Parathyroid adenoma (tissue), 2 donors: ENCODE results near the gene PIM2.

ENCODE experiments used
- H2AFZ ChIP-seq: fragments of 300-600 bp; sonication (generic); one replicate; pipeline ENCODE4 v1.7.0; 2017; ENCODE audit warnings: antibody characterized with exemption, mild to moderate bottlenecking
- H3K27ac ChIP-seq: fragments of 300-600 bp; sonication (generic); one replicate; pipeline ENCODE4 v1.7.0; 2017
- H3K27me3 ChIP-seq: fragments of 300-600 bp; sonication (generic); one replicate; pipeline ENCODE4 v1.7.0; 2017; ENCODE audit warnings: low read length; ENCODE audit not compliant: control insufficient read depth, insufficient read depth
- H3K36me3 ChIP-seq: fragments of 300-600 bp; sonication (generic); one replicate; pipeline ENCODE4 v1.7.0; 2017; ENCODE audit warnings: low read length; ENCODE audit not compliant: control insufficient read depth, insufficient read depth
- H3K4me1 ChIP-seq: fragments of 300-600 bp; sonication (generic); one replicate; pipeline ENCODE4 v1.7.0; 2017; ENCODE audit warnings: control low read depth
- H3K4me2 ChIP-seq: fragments of 300-600 bp; sonication (generic); one replicate; pipeline ENCODE4 v1.7.0; 2017; ENCODE audit warnings: low read length
- H3K4me3 ChIP-seq: fragments of 300-600 bp; sonication (generic); one replicate; pipeline ENCODE4 v1.7.0; 2017; ENCODE audit warnings: low read depth, low read length
- H3K79me2 ChIP-seq: fragments of 300-600 bp; sonication (generic); one replicate; pipeline ENCODE4 v1.7.0; 2017; ENCODE audit warnings: control low read depth
- H3K9ac ChIP-seq: fragments of 300-600 bp; sonication (generic); one replicate; pipeline ENCODE4 v1.7.0; 2017; ENCODE audit warnings: mild to moderate bottlenecking
- H3K9me3 ChIP-seq: fragments of 300-600 bp; sonication (generic); one replicate; pipeline ENCODE4 v1.7.0; 2017; ENCODE audit warnings: low read length; ENCODE audit not compliant: control insufficient read depth
- TF ChIP-seq, protein P1 (sequence below): fragments of 300-600 bp; sonication (generic); IDR thresholded peaks from one replicate; pipeline ENCODE4 v1.7.0; 2017; ENCODE audit warnings: antibody characterized with exemption, mild to moderate bottlenecking
- donor health status: primary hyperparathyroidism.

Gene PIM2

GRCh38 chrX:48901069-48901468 lies 17.8 kb downstream of the PIM2 start:
- Histone ChIP-seq H3K27me3 (no peaks in the 10 kb centered on the region), H3K4me3 (no peak overlapping the region), H3K9ac (no peak overlapping the region), H3K79me2 (peaks cover 3% of the 10 kb centered on the region), H3K4me1 (no peaks in the 10 kb centered on the region), H3K36me3 (no peaks in the 10 kb centered on the region), H3K9me3 (no peaks in the 10 kb centered on the region), H3K4me2 (no peak overlapping the region), H3K27ac (no peak overlapping the region), H2AFZ (no peak overlapping the region)
- TF ChIP-seq, protein P1, sequence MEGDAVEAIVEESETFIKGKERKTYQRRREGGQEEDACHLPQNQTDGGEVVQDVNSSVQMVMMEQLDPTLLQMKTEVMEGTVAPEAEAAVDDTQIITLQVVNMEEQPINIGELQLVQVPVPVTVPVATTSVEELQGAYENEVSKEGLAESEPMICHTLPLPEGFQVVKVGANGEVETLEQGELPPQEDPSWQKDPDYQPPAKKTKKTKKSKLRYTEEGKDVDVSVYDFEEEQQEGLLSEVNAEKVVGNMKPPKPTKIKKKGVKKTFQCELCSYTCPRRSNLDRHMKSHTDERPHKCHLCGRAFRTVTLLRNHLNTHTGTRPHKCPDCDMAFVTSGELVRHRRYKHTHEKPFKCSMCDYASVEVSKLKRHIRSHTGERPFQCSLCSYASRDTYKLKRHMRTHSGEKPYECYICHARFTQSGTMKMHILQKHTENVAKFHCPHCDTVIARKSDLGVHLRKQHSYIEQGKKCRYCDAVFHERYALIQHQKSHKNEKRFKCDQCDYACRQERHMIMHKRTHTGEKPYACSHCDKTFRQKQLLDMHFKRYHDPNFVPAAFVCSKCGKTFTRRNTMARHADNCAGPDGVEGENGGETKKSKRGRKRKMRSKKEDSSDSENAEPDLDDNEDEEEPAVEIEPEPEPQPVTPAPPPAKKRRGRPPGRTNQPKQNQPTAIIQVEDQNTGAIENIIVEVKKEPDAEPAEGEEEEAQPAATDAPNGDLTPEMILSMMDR: no peak

DNA sequence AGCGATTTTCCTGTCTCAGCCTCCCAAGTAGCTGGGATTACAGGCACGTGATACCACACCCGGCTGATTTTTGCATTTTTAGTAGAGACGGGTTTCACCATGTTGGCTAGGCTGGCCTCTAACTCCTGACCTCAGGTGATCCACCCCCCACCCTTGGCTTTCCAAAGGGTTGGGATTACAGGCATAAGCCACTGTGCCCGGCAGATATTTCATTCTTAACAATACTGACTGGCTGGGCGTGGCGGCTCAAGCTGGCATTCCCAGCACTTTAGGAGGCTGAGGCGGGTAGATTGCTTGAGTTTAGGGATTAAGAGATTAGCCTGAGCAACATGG lies 19.8 kb downstream of the PIM2 start:
- Histone ChIP-seq H3K9me3 (no peaks in the 10 kb centered on the region), H3K4me1 (no peaks in the 10 kb centered on the region), H2AFZ (no peak overlapping the region), H3K4me2 (no peak overlapping the region), H3K36me3 (no peaks in the 10 kb centered on the region), H3K79me2 (peaks cover 3% of the 10 kb centered on the region), H3K27me3 (no peaks in the 10 kb centered on the region), H3K9ac (no peak overlapping the region), H3K4me3 (no peak overlapping the region), H3K27ac (no peak overlapping the region)
- TF ChIP-seq, protein P1: no peak

DNA sequence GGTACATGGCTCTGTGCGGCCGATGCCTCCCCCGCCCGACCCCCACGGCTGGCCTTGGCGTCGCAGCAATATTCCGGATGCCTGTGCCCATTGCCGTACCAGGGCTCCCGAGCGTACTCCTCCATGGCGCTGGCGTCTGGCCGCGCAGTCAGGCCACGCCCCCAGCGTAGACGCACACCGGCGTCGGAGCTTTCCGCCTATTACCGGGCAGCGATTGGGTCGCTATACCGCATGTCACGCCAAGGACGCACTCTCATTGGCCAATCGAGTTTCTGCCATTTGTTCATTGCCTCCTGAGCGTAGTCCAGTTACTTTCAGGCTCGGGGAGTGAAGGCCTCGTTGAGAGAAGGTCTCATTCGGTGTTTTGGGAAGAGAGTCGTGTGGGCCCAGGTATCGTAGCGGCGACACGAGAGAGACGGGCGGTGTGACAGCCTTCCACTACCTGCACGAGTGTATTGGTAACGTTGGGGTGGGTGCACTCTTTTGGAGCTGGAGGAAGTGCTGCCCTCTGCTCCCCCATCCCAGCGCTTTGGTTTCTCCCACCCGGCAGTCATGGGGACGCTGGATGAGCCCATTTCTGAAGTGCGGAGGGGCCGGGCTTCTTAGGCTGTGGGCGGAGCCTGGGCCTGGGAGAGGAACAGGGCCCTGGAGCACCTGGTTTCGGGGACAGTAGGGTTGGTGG lies 21.1 kb downstream of the PIM2 start, which contains the start of the genes PQBP1 and TIMM17B:
Gene PQBP1 (plus strand): TSS at position 306 of the 682 bp plus-strand sequence. CDS start 580 bp downstream, outside the sequence.
Gene TIMM17B (minus strand): TSS at position 144 of the 682 bp plus-strand sequence. CDS start 19 bp downstream, at position 125.
- TF ChIP-seq, protein P1: no peak
- H3K79me2 ChIP-seq: peaks cover 3% of the 10 kb centered on the region
- H3K4me2 ChIP-seq: peak within 1 kb of the TSS; percentile 79
- H3K9ac ChIP-seq: peak within 1 kb of the TSS; percentile 43
- no peaks in the 10 kb centered on the region for H3K27me3 ChIP-seq
- peak within 1 kb of the TSS; percentile 88 for H3K4me3 ChIP-seq
- H2AFZ ChIP-seq: peak within 1 kb of the TSS; percentile 70
- H3K4me1 ChIP-seq: no peaks in the 10 kb centered on the region
- no peaks in the 10 kb centered on the region for H3K36me3 ChIP-seq
- peak within 1 kb of the TSS; percentile 96 for H3K27ac ChIP-seq
- H3K9me3 ChIP-seq: no peaks in the 10 kb centered on the region

- Histone ChIP-seq H3K9me3 (no peaks in the 10 kb centered on the region), H3K4me3 (peak overlapping the region; percentile 88), H3K9ac (peak overlapping the region; percentile 43), H3K27me3 (no peaks in the 10 kb centered on the region), H3K36me3 (no peaks in the 10 kb centered on the region), H3K27ac (peak overlapping the region; percentile 96), H2AFZ (peak overlapping the region; percentile 70), H3K79me2 (peaks cover 3% of the 10 kb centered on the region), H3K4me2 (peak overlapping the region; percentile 72), H3K4me1 (no peaks in the 10 kb centered on the region)
- TF ChIP-seq, protein P1: no peak
Measured at GRCh38 chrX:48897157-48897624, 21.6 kb downstream of the PIM2 start.

GRCh38 chrX:48896611-48897011 lies 22.2 kb downstream of the PIM2 start:
- H3K9ac ChIP-seq: no peak overlapping the region
- H3K4me1 ChIP-seq: peaks cover 3% of the 10 kb centered on the region
- H3K9me3 ChIP-seq: no peaks in the 10 kb centered on the region
- peak overlapping the region; percentile 70 for H2AFZ ChIP-seq
- H3K4me2 ChIP-seq: peak overlapping the region; percentile 72
- TF ChIP-seq, protein P1: no peak
- H3K36me3 ChIP-seq: no peaks in the 10 kb centered on the region
- peak overlapping the region; percentile 88 for H3K4me3 ChIP-seq
- peak overlapping the region; percentile 96 for H3K27ac ChIP-seq
- H3K27me3 ChIP-seq: no peaks in the 10 kb centered on the region
- peaks cover 3% of the 10 kb centered on the region for H3K79me2 ChIP-seq
